Liver (tissue), 9 donors: Measurements from ENCODE around the gene ADCY9. TPM values are rescaled to one million over a fixed set of nuclear protein-coding genes. Genes with fewer than 3 reads are reported as not detected.
A peak's percentile ranks its signal among the peaks of the same experiment; 100 is the strongest.

ENCODE experiments used
- DNase-seq: peaks from one replicate; pipeline ENCODE4 v3.0.0-alpha.2; 2017; ENCODE audit warnings: low spot score
- H3K27ac ChIP-seq, 2 donors: one replicate each; pipeline ENCODE4 v1.7.0; 2013; ENCODE audit warnings: inconsistent platforms in 2 of 2, low read length in 2 of 2, control low read depth in 1 of 2, low read depth in 1 of 2, mild to moderate bottlenecking in 1 of 2
- H3K27me3 ChIP-seq, 4 donors: one replicate each; pipeline versions ENCODE4 v1.6.1 to v1.7.0; 2013; ENCODE audit warnings: low read length in 3 of 4, inconsistent platforms in 1 of 4, mild to moderate bottlenecking in 1 of 4, moderate library complexity in 1 of 4; ENCODE audit not compliant: control insufficient read depth in 4 of 4, insufficient read depth in 4 of 4
- H3K36me3 ChIP-seq, 4 donors: one replicate each; pipeline versions ENCODE4 v1.6.1 to v1.7.0; 2013; ENCODE audit warnings: low read length in 3 of 4, mild to moderate bottlenecking in 3 of 4, low read depth in 1 of 4, moderate library complexity in 1 of 4; ENCODE audit not compliant: control insufficient read depth in 4 of 4, insufficient read depth in 3 of 4
- H3K4me1 ChIP-seq, 4 donors: one replicate each; pipeline versions ENCODE4 v1.6.1 to v1.7.0; 2013; ENCODE audit warnings: low read length in 3 of 4, mild to moderate bottlenecking in 3 of 4, moderate library complexity in 1 of 4; ENCODE audit not compliant: control insufficient read depth in 4 of 4, insufficient read depth in 4 of 4
- H3K4me3 ChIP-seq, 3 donors: one replicate each; pipeline versions ENCODE4 v1.6.1 to v1.7.0; 2013; ENCODE audit warnings: low read length in 3 of 3, control low read depth in 1 of 3, low read depth in 1 of 3, mild to moderate bottlenecking in 1 of 3
- H3K9ac ChIP-seq, 2 donors: one replicate each; pipeline ENCODE4 v1.7.0; 2013; ENCODE audit warnings: low read length in 2 of 2, mild to moderate bottlenecking in 2 of 2, moderate library complexity in 2 of 2, control low read depth in 1 of 2, low read depth in 1 of 2
- H3K9me3 ChIP-seq, 4 donors: one replicate each; pipeline versions ENCODE4 v1.6.1 to v1.7.0; 2013; ENCODE audit warnings: low read length in 3 of 4; ENCODE audit not compliant: control insufficient read depth in 4 of 4
- ATF3 ChIP-seq: IDR thresholded peaks from 2 replicates; pipeline ENCODE4 v1.6.1; 2016; ENCODE audit warnings: antibody characterized with exemption
- CTCF ChIP-seq: fragments of 150-350 bp; IDR thresholded peaks from 2 replicates; pipeline ENCODE4 v1.5.1; 2017; ENCODE audit warnings: improper control_type of control experiment, low read depth, low read length; ENCODE audit not compliant: missing input control
- EGR1 ChIP-seq, 2 donors: IDR thresholded peaks; 2 replicates each; pipeline ENCODE4 v1.6.1; 2016 to 2018; ENCODE audit warnings: antibody characterized with exemption in 2 of 2, low read depth in 2 of 2
- FOXA1 ChIP-seq: IDR thresholded peaks from 2 replicates; pipeline ENCODE4 v1.6.1; 2016; ENCODE audit warnings: antibody characterized with exemption
- FOXA2 ChIP-seq: IDR thresholded peaks from 2 replicates; pipeline ENCODE4 v1.6.1; 2016; ENCODE audit warnings: antibody characterized with exemption
- GABPA ChIP-seq, 2 donors: IDR thresholded peaks in 1 of 2; conservative IDR thresholded peaks in 1 of 2; 2 replicates each; pipeline ENCODE4 v1.6.1; 2016; ENCODE audit warnings: antibody characterized with exemption in 2 of 2, mild to moderate bottlenecking in 1 of 2, moderate library complexity in 1 of 2
- HNF4A ChIP-seq, 2 donors: conservative IDR thresholded peaks; 2 replicates each; pipeline ENCODE4 v1.6.1; 2016; ENCODE audit warnings: antibody characterized with exemption in 2 of 2, mild to moderate bottlenecking in 2 of 2
- HNF4G ChIP-seq: IDR thresholded peaks from 2 replicates; pipeline ENCODE4 v1.6.1; 2016; ENCODE audit warnings: antibody characterized with exemption
- JUND ChIP-seq, 2 donors: IDR thresholded peaks; 2 replicates each; pipeline ENCODE4 v1.6.1; 2016; ENCODE audit warnings: antibody characterized with exemption in 2 of 2
- MAX ChIP-seq: IDR thresholded peaks from 2 replicates; pipeline ENCODE4 v1.6.1; 2016; ENCODE audit warnings: antibody characterized with exemption
- NR2F2 ChIP-seq: IDR thresholded peaks from 2 replicates; pipeline ENCODE4 v1.6.1; 2016; ENCODE audit warnings: antibody characterized with exemption
- RAD21 ChIP-seq, 2 donors: IDR thresholded peaks; 2 replicates each; pipeline ENCODE4 v1.6.1; 2016; ENCODE audit warnings: antibody characterized with exemption in 2 of 2, mild to moderate bottlenecking in 2 of 2
- RXRA ChIP-seq, 2 donors: IDR thresholded peaks; 2 replicates each; pipeline ENCODE4 v1.6.1; 2017 to 2018; ENCODE audit warnings: antibody characterized with exemption in 2 of 2, mild to moderate bottlenecking in 1 of 2
- SP1 ChIP-seq: IDR thresholded peaks from 2 replicates; pipeline ENCODE4 v1.6.1; 2018; ENCODE audit warnings: antibody characterized with exemption, mild to moderate bottlenecking
- TAF1 ChIP-seq: conservative IDR thresholded peaks from 2 replicates; pipeline ENCODE4 v1.6.1; 2016; ENCODE audit warnings: antibody characterized with exemption, mild to moderate bottlenecking
- YY1 ChIP-seq: IDR thresholded peaks from 2 replicates; pipeline ENCODE4 v1.6.1; 2016; ENCODE audit warnings: antibody characterized with exemption, mild to moderate bottlenecking
- WGBS: extraction: QIAGEN DNeasy Blood & Tissue Kit; methylation state at CpG from one replicate; pipeline ENCODE4 v1.1.7; 2013; 5-methylcytosine and 5-hydroxymethylcytosine counted together
- polyA plus RNA-seq, 2 donors: library from polyadenylated mRNA; stranded (reverse) in 1 of 2; unstranded in 1 of 2; fragments of 200-250 nt in 1 of 2; fragments of >200 nt in 1 of 2; fragmentation: Nextera tagmentation in 1 of 2; extraction: Ambion mirVana in 1 of 2; gene quantifications; one replicate each; pipeline versions ENCODE4 v1.2.1 to v1.2.3, GENCODE V29; 2013 to 2015
- total RNA-seq, 2 donors: library from RNA; depleted of rRNA; stranded (reverse); fragments of >200 nt; gene quantifications; one replicate each; pipeline ENCODE4 v1.2.3, GENCODE V29; 2014
- TF ChIP-seq, protein P1 (sequence below): IDR thresholded peaks from 2 replicates; pipeline ENCODE4 v1.6.1; 2016; ENCODE audit warnings: antibody characterized with exemption
- TF ChIP-seq, protein P2 (sequence below): IDR thresholded peaks from 2 replicates; pipeline ENCODE4 v1.6.1; 2016; ENCODE audit warnings: antibody characterized with exemption, mild to moderate bottlenecking
- donor health status: healthy.
- donor health status: healthy.
- donor health status: healthy.
- donor health status: healthy.
- donor health status: healthy.

Gene ADCY9
- total and polyA plus RNA-seq, 4 donors = 3.6 to 25.1 (median 11.0) TPM

GRCh38 chr16:4087099-4087885 is 28.9 kb downstream of the ADCY9 start:
- TF ChIP-seq RAD21 (IDR thresholded peaks at IDR 0.05) = peak in 1 of 2 donors; percentile 20
- no peak for TF ChIP-seq ATF3
- TF ChIP-seq RXRA (IDR thresholded peaks at IDR 0.05) = peak; percentile 24 to 46
- peak; percentile 14 to 51 for TF ChIP-seq HNF4A (conservative IDR thresholded peaks at IDR 0.05)
- no peak for TF ChIP-seq NR2F2
- TF ChIP-seq SP1 = no peak
- no peak for TF ChIP-seq FOXA2
- TF ChIP-seq, protein P1, sequence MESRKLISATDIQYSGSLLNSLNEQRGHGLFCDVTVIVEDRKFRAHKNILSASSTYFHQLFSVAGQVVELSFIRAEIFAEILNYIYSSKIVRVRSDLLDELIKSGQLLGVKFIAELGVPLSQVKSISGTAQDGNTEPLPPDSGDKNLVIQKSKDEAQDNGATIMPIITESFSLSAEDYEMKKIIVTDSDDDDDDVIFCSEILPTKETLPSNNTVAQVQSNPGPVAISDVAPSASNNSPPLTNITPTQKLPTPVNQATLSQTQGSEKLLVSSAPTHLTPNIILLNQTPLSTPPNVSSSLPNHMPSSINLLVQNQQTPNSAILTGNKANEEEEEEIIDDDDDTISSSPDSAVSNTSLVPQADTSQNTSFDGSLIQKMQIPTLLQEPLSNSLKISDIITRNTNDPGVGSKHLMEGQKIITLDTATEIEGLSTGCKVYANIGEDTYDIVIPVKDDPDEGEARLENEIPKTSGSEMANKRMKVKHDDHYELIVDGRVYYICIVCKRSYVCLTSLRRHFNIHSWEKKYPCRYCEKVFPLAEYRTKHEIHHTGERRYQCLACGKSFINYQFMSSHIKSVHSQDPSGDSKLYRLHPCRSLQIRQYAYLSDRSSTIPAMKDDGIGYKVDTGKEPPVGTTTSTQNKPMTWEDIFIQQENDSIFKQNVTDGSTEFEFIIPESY = no peak
- no peak for TF ChIP-seq GABPA (IDR thresholded peaks at IDR 0.05 in 1 of 2, conservative IDR thresholded peaks at IDR 0.05 in 1 of 2)
- no peaks in the 10 kb centered on the region for H3K27me3 ChIP-seq
- no peak overlapping the region for H3K9ac ChIP-seq
- 58% methylated on average over 12 of the region's 12 CpGs for WGBS
- peaks cover 5 to 41% (median 29%) of the 10 kb centered on the region in 4 donors for H3K4me1 ChIP-seq
- no peaks in the 10 kb centered on the region for H3K9me3 ChIP-seq
- no peak for DNase-seq
- peak overlapping the region; percentile 43 to 55 for H3K27ac ChIP-seq
- H3K4me3 ChIP-seq = no peak overlapping the region
- no peaks in the 10 kb centered on the region for H3K36me3 ChIP-seq

DNA sequence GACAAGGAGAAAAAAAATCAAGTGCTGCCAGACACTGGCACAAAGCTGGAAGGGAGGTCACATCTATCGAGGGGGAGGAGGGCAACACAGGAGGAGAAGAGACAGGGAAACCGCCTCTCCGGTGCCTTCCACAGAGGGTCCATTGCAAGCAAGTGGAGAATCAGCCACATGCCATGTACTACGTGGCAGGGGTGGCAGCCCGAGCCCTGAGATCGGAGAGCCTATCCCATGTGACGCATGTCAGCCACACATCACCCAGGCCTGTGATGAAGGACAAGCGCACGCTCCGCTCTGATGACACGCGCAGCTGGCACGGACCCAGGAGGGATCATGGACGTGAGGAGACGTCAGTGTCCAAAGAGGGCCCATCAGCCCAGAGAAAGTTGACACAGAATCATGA is 30.1 kb downstream of the ADCY9 start:
- Histone ChIP-seq H3K4me1 (peaks cover 4 to 30% (median 21%) of the 10 kb centered on the region in 4 donors), H3K36me3 (no peaks in the 10 kb centered on the region), H3K27ac (no peak overlapping the region), H3K4me3 (no peak overlapping the region), H3K27me3 (no peaks in the 10 kb centered on the region), H3K9me3 (no peaks in the 10 kb centered on the region), H3K9ac (no peak overlapping the region)
- no peak for TF ChIP-seq TAF1
- no peak for TF ChIP-seq CTCF
- TF ChIP-seq, protein P1 = no peak
- TF ChIP-seq MAX = no peak
- no peak for TF ChIP-seq ATF3
- no peak for TF ChIP-seq HNF4G
- TF ChIP-seq RXRA (IDR thresholded peaks at IDR 0.05) = no peak
- no peak for TF ChIP-seq FOXA2
- TF ChIP-seq, protein P2, sequence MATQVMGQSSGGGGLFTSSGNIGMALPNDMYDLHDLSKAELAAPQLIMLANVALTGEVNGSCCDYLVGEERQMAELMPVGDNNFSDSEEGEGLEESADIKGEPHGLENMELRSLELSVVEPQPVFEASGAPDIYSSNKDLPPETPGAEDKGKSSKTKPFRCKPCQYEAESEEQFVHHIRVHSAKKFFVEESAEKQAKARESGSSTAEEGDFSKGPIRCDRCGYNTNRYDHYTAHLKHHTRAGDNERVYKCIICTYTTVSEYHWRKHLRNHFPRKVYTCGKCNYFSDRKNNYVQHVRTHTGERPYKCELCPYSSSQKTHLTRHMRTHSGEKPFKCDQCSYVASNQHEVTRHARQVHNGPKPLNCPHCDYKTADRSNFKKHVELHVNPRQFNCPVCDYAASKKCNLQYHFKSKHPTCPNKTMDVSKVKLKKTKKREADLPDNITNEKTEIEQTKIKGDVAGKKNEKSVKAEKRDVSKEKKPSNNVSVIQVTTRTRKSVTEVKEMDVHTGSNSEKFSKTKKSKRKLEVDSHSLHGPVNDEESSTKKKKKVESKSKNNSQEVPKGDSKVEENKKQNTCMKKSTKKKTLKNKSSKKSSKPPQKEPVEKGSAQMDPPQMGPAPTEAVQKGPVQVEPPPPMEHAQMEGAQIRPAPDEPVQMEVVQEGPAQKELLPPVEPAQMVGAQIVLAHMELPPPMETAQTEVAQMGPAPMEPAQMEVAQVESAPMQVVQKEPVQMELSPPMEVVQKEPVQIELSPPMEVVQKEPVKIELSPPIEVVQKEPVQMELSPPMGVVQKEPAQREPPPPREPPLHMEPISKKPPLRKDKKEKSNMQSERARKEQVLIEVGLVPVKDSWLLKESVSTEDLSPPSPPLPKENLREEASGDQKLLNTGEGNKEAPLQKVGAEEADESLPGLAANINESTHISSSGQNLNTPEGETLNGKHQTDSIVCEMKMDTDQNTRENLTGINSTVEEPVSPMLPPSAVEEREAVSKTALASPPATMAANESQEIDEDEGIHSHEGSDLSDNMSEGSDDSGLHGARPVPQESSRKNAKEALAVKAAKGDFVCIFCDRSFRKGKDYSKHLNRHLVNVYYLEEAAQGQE = no peak
- no peak for TF ChIP-seq RAD21 (IDR thresholded peaks at IDR 0.05)
- no peak for TF ChIP-seq SP1
- no peak for TF ChIP-seq GABPA (IDR thresholded peaks at IDR 0.05 in 1 of 2, conservative IDR thresholded peaks at IDR 0.05 in 1 of 2)
- TF ChIP-seq YY1 = no peak
- TF ChIP-seq FOXA1 = no peak
- no peak for TF ChIP-seq JUND (IDR thresholded peaks at IDR 0.05)
- no peak for TF ChIP-seq EGR1 (IDR thresholded peaks at IDR 0.05; ENCODE audit: low read depth in 2 of 2)
- no peak for TF ChIP-seq NR2F2
- no peak for TF ChIP-seq HNF4A (conservative IDR thresholded peaks at IDR 0.05)
- DNase-seq = no peak
- WGBS = 97% methylated on average over 15 of the region's 15 CpGs
